HepG2 (cell line): Measurements from ENCODE around the gene BCAN. TPM values are rescaled to one million over a fixed set of nuclear protein-coding genes. Genes with fewer than 3 reads are reported as not detected.

Experiments used
- ATAC-seq: fragments of 200-7000 bp; cut with Tn5 transposase; 3 replicates; pipeline ENCODE4 v1.9.1; 2020; ENCODE audit warnings: mild to moderate bottlenecking, moderate library complexity
- BruUV-seq: library from RNA; stranded (reverse); fragments of 400-500 nt; replicated peaks from 2 replicates; lab custom pipeline; 2021; lab: Mats Ljungman, UMichigan
- CTCF ChIA-PET: fragments of 300-600 bp; formaldehyde crosslinking; extraction: SDS; loops from one replicate; lab custom pipeline; 2021; ENCODE audit warnings: low total read pairs, inconsistent platforms, low intra/inter-chr PET ratio; lab: Yijun Ruan, JAX
- POLR2A ChIA-PET: fragments of 350-600 bp; sonication (Branson Sonifier 250); formaldehyde crosslinking; loops from one replicate; lab custom pipeline; 2020; ENCODE audit warnings: antibody characterized with exemption, inconsistent platforms; lab: Yijun Ruan, JAX
- DNase-seq: peaks from one replicate; pipeline ENCODE4 v3.0.0-alpha.2; 2015; ENCODE audit warnings: low spot score
- FAIRE-seq: peaks from 3 replicates; lab custom pipeline; 2011; peaks lifted over from hg19 to GRCh38; lab: Jason Lieb, UNC
- H2AFZ ChIP-seq: one replicate; pipeline ENCODE4 v1.6.1; 2011; ENCODE audit warnings: low read length, inconsistent platforms
- H3K27ac ChIP-seq: fragments of 300-600 bp; 3 replicates; pipeline ENCODE4 v1.8.0; 2011; ENCODE audit warnings: mixed run types, mild to moderate bottlenecking, mixed read lengths, low read length, inconsistent platforms; ENCODE audit not compliant: insufficient read depth; ENCODE audit errors: extremely low read length
- H3K27me3 ChIP-seq, 2 experiments: fragments of 200-600 bp in 1 of 2; 2 replicates in 1 of 2; 3 replicates in 1 of 2; pipeline versions ENCODE4 v1.6.0 to v1.8.0; 2011; ENCODE audit warnings: low read length in 2 of 2, mild to moderate bottlenecking in 2 of 2, moderate library complexity in 2 of 2, inconsistent platforms in 1 of 2; ENCODE audit not compliant: insufficient read depth in 2 of 2, control insufficient read depth in 1 of 2
- H3K36me3 ChIP-seq, 2 experiments: fragments of 200-600 bp in 1 of 2; replicated peaks in 1 of 2; 2 replicates in 1 of 2; 3 replicates in 1 of 2; pipeline versions ENCODE4 v1.5.1 to v1.8.0; 2011; ENCODE audit warnings: low read length in 2 of 2, inconsistent platforms in 1 of 2; ENCODE audit not compliant: insufficient read depth in 2 of 2, control insufficient read depth in 1 of 2
- H3K4me1 ChIP-seq: 2 replicates; pipeline ENCODE4 v1.5.1; 2012; ENCODE audit warnings: low read length, inconsistent platforms; ENCODE audit not compliant: insufficient read depth
- H3K4me2 ChIP-seq: 2 replicates; pipeline ENCODE4 v1.6.0; 2011; ENCODE audit warnings: low read depth, low read length, inconsistent platforms
- H3K4me3 ChIP-seq, 3 experiments: fragments of 200-600 bp in 1 of 3; sonication (generic), shearing (Covaris generic) in 1 of 3; replicated peaks in 1 of 3; 2 replicates each; pipeline ENCODE4 v1.5.1; 2011 to 2016; ENCODE audit warnings: low read length in 3 of 3, inconsistent platforms in 2 of 3, low read depth in 2 of 3, mild to moderate bottlenecking in 2 of 3, control low read depth in 1 of 3, mixed read lengths in 1 of 3; ENCODE audit not compliant: insufficient read depth in 1 of 3
- H3K79me2 ChIP-seq: one replicate; pipeline ENCODE4 v1.6.1; 2011; ENCODE audit warnings: low read length, inconsistent platforms; ENCODE audit not compliant: insufficient read depth
- H3K9ac ChIP-seq: 2 replicates; pipeline ENCODE4 v1.6.0; 2011; ENCODE audit warnings: mild to moderate bottlenecking, low read depth, low read length, inconsistent platforms; ENCODE audit not compliant: insufficient read depth
- H3K9me3 ChIP-seq: 2 replicates; pipeline ENCODE4 v1.5.1; 2012; ENCODE audit warnings: mild to moderate bottlenecking, low read length
- H4K20me1 ChIP-seq: 2 replicates; pipeline ENCODE4 v1.6.0; 2011; ENCODE audit warnings: inconsistent platforms, mild to moderate bottlenecking, low read length, moderate library complexity; ENCODE audit not compliant: insufficient read depth
- CHD2 ChIP-seq: IDR thresholded peaks from 2 replicates; pipeline ENCODE4 v1.6.1; 2011; ENCODE audit warnings: low read depth, low read length, improper control_type of control experiment
- ERF ChIP-seq: IDR thresholded peaks from 2 replicates; pipeline ENCODE4 v1.6.1; 2018; ENCODE audit warnings: missing biosample characterization, missing genetic modification reagents
- FLYWCH1 ChIP-seq: sonication (generic); formaldehyde crosslinking; IDR thresholded peaks from 2 replicates; pipeline ENCODE4 v1.8.1; 2023; ENCODE audit warnings: mild to moderate bottlenecking, missing genetic modification reagents
- GTF3A ChIP-seq: sonication (generic); formaldehyde crosslinking; conservative IDR thresholded peaks from 2 replicates; pipeline ENCODE4 v1.4.0; 2020; ENCODE audit warnings: mild to moderate bottlenecking, missing genetic modification reagents
- PRPF4 ChIP-seq: fragments of 200-400 bp; formaldehyde crosslinking; IDR thresholded peaks from 2 replicates; pipeline ENCODE4 v1.6.1; 2016; ENCODE audit warnings: low read length, low read depth; ENCODE audit not compliant: poor library complexity, severe bottlenecking
- RFX5 ChIP-seq: IDR thresholded peaks from 2 replicates; pipeline ENCODE4 v1.6.1; 2011; ENCODE audit warnings: low read depth, low read length, improper control_type of control experiment
- SKI ChIP-seq: fragments of 450-650 bp; IDR thresholded peaks from one replicate; pipeline ENCODE4 v1.6.1; 2018; ENCODE audit warnings: mild to moderate bottlenecking; ENCODE audit not compliant: partially characterized antibody
- YEATS4 ChIP-seq: sonication (generic); formaldehyde crosslinking; IDR thresholded peaks from 2 replicates; pipeline ENCODE4 v1.4.0; 2020; ENCODE audit warnings: missing genetic modification reagents, borderline replicate concordance
- ZFAT ChIP-seq: sonication (generic); formaldehyde crosslinking; conservative IDR thresholded peaks from 2 replicates; pipeline ENCODE4 v1.8.1; 2023; ENCODE audit warnings: missing genetic modification reagents, inconsistent platforms
- ZMAT3 ChIP-seq: sonication (generic); formaldehyde crosslinking; conservative IDR thresholded peaks from 2 replicates; pipeline ENCODE4 v1.7.0; 2021; ENCODE audit warnings: missing genetic modification reagents
- ZNF143 ChIP-seq: sonication (generic); formaldehyde crosslinking; IDR thresholded peaks from 2 replicates; pipeline ENCODE4 v1.4.0; 2020; ENCODE audit warnings: missing genetic modification reagents
- ZNF484 ChIP-seq: sonication (generic); formaldehyde crosslinking; IDR thresholded peaks from 2 replicates; pipeline ENCODE4 v1.5.1; 2020; ENCODE audit warnings: mild to moderate bottlenecking, low read depth, missing genetic modification reagents, borderline replicate concordance
- ZNF776 ChIP-seq: sonication (generic); formaldehyde crosslinking; IDR thresholded peaks from 2 replicates; pipeline ENCODE4 v1.4.0; 2020; ENCODE audit warnings: mild to moderate bottlenecking, missing genetic modification reagents
- ZSCAN25 ChIP-seq: sonication (generic); formaldehyde crosslinking; IDR thresholded peaks from 2 replicates; pipeline ENCODE4 v1.8.0; 2022; ENCODE audit warnings: mild to moderate bottlenecking, missing genetic modification reagents
- WGBS: methylation state at CpG from one replicate; pipeline ENCODE4 v1.1.6; 2017; ENCODE audit warnings: low lambda C conversion rate; 5-methylcytosine and 5-hydroxymethylcytosine counted together
- in situ Hi-C: cut with HindIII; loops from 2 replicates; pipeline ENCODE4 v1.10.0; 2017; ENCODE audit warnings: low pct_unique_long_range_greater_than_20kb; ENCODE audit not compliant: extremely low pct_ligation_motif_present
- intact Hi-C: fragments of 100-400 bp; cut with micrococcal nuclease; formaldehyde crosslinking; loops from one replicate; pipeline ENCODE4 v1.10.0; 2022; ENCODE audit not compliant: unreplicated experiment
- polyA plus RNA-seq, 8 experiments: library from polyadenylated mRNA; depleted of rRNA in 3 of 8; stranded (reverse) in 7 of 8; unstranded in 1 of 8; fragments of >200 nt; fragmentation: Illumina TruSeq in 4 of 8; extraction: Trizol in 4 of 8; gene quantifications; 2 replicates each; pipeline versions ENCODE4 v1.2.1 to v1.2.3, GENCODE V29; 2011 to 2016; ENCODE audit warnings: low read depth in 4 of 8, missing spikeins in 1 of 8, mixed read lengths in 1 of 8; ENCODE audit not compliant: insufficient read depth in 1 of 8
- total RNA-seq, 5 experiments: library from RNA; depleted of rRNA; stranded (reverse); fragments of >200 nt; fragmentation: Illumina TruSeq; extraction: Trizol; gene quantifications; 2 replicates each; pipeline ENCODE4 v1.2.3, GENCODE V29; 2016; ENCODE audit warnings: low read depth in 1 of 5
- TF ChIP-seq, protein P1 (sequence below): sonication (generic); formaldehyde crosslinking; IDR thresholded peaks from 2 replicates; pipeline ENCODE4 v1.8.1; 2023; ENCODE audit warnings: mild to moderate bottlenecking, inconsistent platforms, moderate library complexity, missing genetic modification reagents, borderline replicate concordance
- TF ChIP-seq, protein P2 (sequence below): sonication (generic); formaldehyde crosslinking; IDR thresholded peaks from 2 replicates; pipeline ENCODE4 v1.9.0; 2021; ENCODE audit warnings: missing genetic modification reagents, borderline replicate concordance
- TF ChIP-seq, protein P3 (sequence below): sonication (generic); formaldehyde crosslinking; IDR thresholded peaks from 2 replicates; pipeline ENCODE4 v1.5.0; 2020; ENCODE audit warnings: mild to moderate bottlenecking, missing genetic modification reagents

BCAN gene
- total and polyA plus RNA-seq, 2 of the 13 experiments (the other 11 are each of a cell fraction or from before 2014, with no cell fraction given): not detected

DNA sequence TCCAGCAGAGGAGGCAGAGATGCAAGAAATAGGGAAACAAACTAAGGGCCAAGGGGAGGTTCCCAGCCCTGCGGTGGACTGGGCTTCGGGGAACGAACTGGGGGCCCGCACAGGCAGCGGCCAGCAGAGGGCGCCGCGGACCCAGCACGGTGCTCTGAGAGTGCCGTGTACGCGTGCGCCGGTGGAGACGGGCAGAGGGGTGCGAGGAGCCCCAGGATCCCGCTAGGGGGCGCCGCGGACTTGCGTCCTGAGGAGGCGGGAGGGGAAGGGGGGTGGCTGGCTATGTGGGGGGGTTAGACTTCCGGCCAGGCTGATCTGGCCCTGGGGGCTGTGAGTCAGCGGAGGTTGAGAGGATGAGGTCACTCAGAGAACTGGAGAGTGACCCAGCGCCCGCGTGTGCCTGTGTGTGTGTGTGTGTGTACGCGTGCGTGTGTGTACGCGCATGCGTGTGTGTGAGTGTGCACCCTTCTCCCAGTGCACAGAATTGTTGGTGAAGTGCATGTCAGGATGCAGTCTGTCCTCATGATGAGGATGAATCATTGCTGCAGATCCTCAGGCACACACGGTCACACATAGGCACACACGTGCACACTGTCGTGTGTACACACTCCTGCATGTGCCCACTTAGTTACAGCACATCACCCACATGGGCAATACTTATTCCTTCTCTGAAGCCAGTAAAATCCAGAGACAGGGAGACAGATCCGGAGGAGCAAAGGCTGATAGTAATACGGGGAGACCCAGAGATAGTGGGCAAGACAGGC, 18.3 kb downstream of the BCAN start:
- H3K4me3 ChIP-seq: peak overlapping the region; percentile 75 to 82 (median 80)
- BruUV-seq: TSS peak; percentile 76
- peaks cover 20% of the 10 kb centered on the region for H3K79me2 ChIP-seq
- intact Hi-C loops: loop anchor here (1.0 to 10.0 kb wide), 2 partner anchors 18 to 65 kb away; partner anchors contain the start of genes ISG20L2 and METTL25B
- peaks cover 47% of the 10 kb centered on the region for H4K20me1 ChIP-seq
- in situ Hi-C loops: no loop called here
- FAIRE-seq: peak; percentile 88
- peak; percentile 95 for DNase-seq
- peak overlapping the region; percentile 95 for H3K27ac ChIP-seq
- H3K9ac ChIP-seq: peak overlapping the region; percentile 94
- peak; percentile 65 for ATAC-seq
- H3K4me1 ChIP-seq: peaks cover 80% of the 10 kb centered on the region
- H3K27me3 ChIP-seq: no peaks in the 10 kb centered on the region; a peak in 1 of 5 replicates
- peak overlapping the region; percentile 96 for H3K4me2 ChIP-seq
- 0% methylated on average over 13 of the region's 38 CpGs for WGBS
- H3K9me3 ChIP-seq: no peaks in the 10 kb centered on the region
- CTCF ChIA-PET: interaction anchor here (1.3 to 6.4 kb wide), 5 partner anchors 14 to 65 kb away, joined by 4 to 166 read pairs (median 9); partner anchors contain the start of gene NES
- no peak overlapping the region for H2AFZ ChIP-seq
- peaks cover 0 to 5% of the 10 kb centered on the region in 2 experiments; a peak in 1 of 5 replicates for H3K36me3 ChIP-seq
- POLR2A ChIA-PET: interaction anchor here (1.0 to 11.4 kb wide), 11 partner anchors 11 to 203 kb away, joined by 3 to 189 read pairs (median 4); partner anchors contain the start of genes HDGF, ISG20L2, METTL25B and NAXE
- TF ChIP-seq, protein P1, sequence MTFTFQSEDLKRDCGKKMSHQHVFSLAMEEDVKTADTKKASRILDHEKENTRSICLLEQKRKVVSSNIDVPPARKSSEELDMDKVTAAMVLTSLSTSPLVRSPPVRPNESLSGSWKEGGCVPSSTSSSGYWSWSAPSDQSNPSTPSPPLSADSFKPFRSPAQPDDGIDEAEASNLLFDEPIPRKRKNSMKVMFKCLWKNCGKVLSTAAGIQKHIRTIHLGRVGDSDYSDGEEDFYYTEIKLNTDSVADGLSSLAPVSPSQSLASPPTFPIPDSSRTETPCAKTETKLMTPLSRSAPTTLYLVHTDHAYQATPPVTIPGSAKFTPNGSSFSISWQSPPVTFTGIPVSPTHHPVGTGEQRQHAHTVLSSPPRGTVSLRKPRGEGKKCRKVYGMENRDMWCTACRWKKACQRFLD (CRISPR knock-in tag): no peak
- TF ChIP-seq SKI: peak; percentile 9
- peak; percentile 93 for TF ChIP-seq ZMAT3 (CRISPR knock-in tag)
- TF ChIP-seq PRPF4: no peak
- TF ChIP-seq CHD2: no peak
- peak; percentile 79 for TF ChIP-seq ERF (CRISPR knock-in tag)
- no peak for TF ChIP-seq FLYWCH1 (CRISPR knock-in tag)
- no peak for TF ChIP-seq ZFAT (CRISPR knock-in tag)
- TF ChIP-seq ZNF776 (CRISPR knock-in tag): peak; percentile 24; the same call in 1 of the 2 replicates
- 0 out of 2 replicates have a peak, but pooled peaks have one; percentile 2 for TF ChIP-seq ZNF143 (CRISPR knock-in tag)
- TF ChIP-seq ZNF484 (CRISPR knock-in tag): no peak
- TF ChIP-seq YEATS4 (CRISPR knock-in tag): peak; percentile 48; the same call in 1 of the 2 replicates
- TF ChIP-seq, protein P2, sequence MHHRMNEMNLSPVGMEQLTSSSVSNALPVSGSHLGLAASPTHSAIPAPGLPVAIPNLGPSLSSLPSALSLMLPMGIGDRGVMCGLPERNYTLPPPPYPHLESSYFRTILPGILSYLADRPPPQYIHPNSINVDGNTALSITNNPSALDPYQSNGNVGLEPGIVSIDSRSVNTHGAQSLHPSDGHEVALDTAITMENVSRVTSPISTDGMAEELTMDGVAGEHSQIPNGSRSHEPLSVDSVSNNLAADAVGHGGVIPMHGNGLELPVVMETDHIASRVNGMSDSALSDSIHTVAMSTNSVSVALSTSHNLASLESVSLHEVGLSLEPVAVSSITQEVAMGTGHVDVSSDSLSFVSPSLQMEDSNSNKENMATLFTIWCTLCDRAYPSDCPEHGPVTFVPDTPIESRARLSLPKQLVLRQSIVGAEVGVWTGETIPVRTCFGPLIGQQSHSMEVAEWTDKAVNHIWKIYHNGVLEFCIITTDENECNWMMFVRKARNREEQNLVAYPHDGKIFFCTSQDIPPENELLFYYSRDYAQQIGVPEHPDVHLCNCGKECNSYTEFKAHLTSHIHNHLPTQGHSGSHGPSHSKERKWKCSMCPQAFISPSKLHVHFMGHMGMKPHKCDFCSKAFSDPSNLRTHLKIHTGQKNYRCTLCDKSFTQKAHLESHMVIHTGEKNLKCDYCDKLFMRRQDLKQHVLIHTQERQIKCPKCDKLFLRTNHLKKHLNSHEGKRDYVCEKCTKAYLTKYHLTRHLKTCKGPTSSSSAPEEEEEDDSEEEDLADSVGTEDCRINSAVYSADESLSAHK (CRISPR knock-in tag): no peak
- TF ChIP-seq, protein P3, sequence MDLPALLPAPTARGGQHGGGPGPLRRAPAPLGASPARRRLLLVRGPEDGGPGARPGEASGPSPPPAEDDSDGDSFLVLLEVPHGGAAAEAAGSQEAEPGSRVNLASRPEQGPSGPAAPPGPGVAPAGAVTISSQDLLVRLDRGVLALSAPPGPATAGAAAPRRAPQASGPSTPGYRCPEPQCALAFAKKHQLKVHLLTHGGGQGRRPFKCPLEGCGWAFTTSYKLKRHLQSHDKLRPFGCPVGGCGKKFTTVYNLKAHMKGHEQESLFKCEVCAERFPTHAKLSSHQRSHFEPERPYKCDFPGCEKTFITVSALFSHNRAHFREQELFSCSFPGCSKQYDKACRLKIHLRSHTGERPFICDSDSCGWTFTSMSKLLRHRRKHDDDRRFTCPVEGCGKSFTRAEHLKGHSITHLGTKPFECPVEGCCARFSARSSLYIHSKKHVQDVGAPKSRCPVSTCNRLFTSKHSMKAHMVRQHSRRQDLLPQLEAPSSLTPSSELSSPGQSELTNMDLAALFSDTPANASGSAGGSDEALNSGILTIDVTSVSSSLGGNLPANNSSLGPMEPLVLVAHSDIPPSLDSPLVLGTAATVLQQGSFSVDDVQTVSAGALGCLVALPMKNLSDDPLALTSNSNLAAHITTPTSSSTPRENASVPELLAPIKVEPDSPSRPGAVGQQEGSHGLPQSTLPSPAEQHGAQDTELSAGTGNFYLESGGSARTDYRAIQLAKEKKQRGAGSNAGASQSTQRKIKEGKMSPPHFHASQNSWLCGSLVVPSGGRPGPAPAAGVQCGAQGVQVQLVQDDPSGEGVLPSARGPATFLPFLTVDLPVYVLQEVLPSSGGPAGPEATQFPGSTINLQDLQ (CRISPR knock-in tag): no peak
- no peak for TF ChIP-seq GTF3A (CRISPR knock-in tag)
- no peak for TF ChIP-seq RFX5
- TF ChIP-seq ZSCAN25 (CRISPR knock-in tag): peak; percentile 77; the same call in 1 of the 2 replicates
